ENCODE data around the gene MARCHF6. TPM values are rescaled to one million over a fixed set of nuclear protein-coding genes. Genes with fewer than 3 reads are reported as not detected.

MARCHF6 gene
- polyA plus RNA-seq, 1 of the 3 experiments (the other 2 are of a cell fraction) = 52.4 TPM

- Histone ChIP-seq H3F3A (replicated peaks; ENCODE audit: insufficient read depth) (no peaks in the 10 kb centered on the region), H3K79me2 (ENCODE audit: insufficient read depth) (no peaks in the 10 kb centered on the region), H3K9me3 (no peaks in the 10 kb centered on the region), H3K4me1 (ENCODE audit: control insufficient read depth in 1 of 2, insufficient read depth in 2 of 2, low read depth in 1 of 2, low read length in 1 of 2) (peaks cover 0 to 18% of the 10 kb centered on the region in 2 experiments; a peak in 1 of 4 replicates), H3K36me3 (replicated peaks in 1 of 2; ENCODE audit: control insufficient read depth in 1 of 2, insufficient read depth in 2 of 2, low read length in 1 of 2) (no peaks in the 10 kb centered on the region), H3K9ac (no peak overlapping the region), H3K9me2 (no peaks in the 10 kb centered on the region), H2AFZ (ENCODE audit: low read depth) (no peak overlapping the region), H3K27me3 (ENCODE audit: insufficient read depth) (no peaks in the 10 kb centered on the region), H3K4me3 (ENCODE audit: low read depth in 2 of 2, low read length in 1 of 2) (no peak overlapping the region), H3K27ac (ENCODE audit: low read depth in 2 of 2, low read length in 1 of 2) (peak overlapping the region in 1 of 2 experiments; percentile 51; a peak in 1 of 4 replicates), H4K20me1 (ENCODE audit: insufficient read depth) (no peaks in the 10 kb centered on the region), H3K4me2 (no peak overlapping the region)
- TF ChIP-seq YY1 (IDR thresholded peaks at IDR 0.05; ENCODE audit: low read depth) (no peak), FOXJ3 (CRISPR knock-in tag; IDR thresholded peaks at IDR 0.05) (no peak), ELF1 (IDR thresholded peaks at IDR 0.05) (no peak), FOSL2 (IDR thresholded peaks at IDR 0.05; ENCODE audit: borderline replicate concordance, low read depth) (no peak), SMC3 (IDR thresholded peaks at IDR 0.05; ENCODE audit: low read depth, low read length) (no peak), EZH2phosphoT487 (IDR thresholded peaks at IDR 0.05; ENCODE audit: borderline replicate concordance, low read depth) (no peak), CHD2 (IDR thresholded peaks at IDR 0.05; ENCODE audit: low read length, partially characterized antibody) (no peak), RXRA (IDR thresholded peaks at IDR 0.05; ENCODE audit: borderline replicate concordance, low read depth) (no peak), FOXM1 (IDR thresholded peaks at IDR 0.05; ENCODE audit: low read depth) (no peak), NRF1 (IDR thresholded peaks at IDR 0.05; ENCODE audit: low read depth, low read length) (no peak), TEAD4 (IDR thresholded peaks at IDR 0.05; ENCODE audit: borderline replicate concordance, insufficient read depth) (no peak), NFIC (IDR thresholded peaks at IDR 0.05; ENCODE audit: borderline replicate concordance) (no peak), GATA2 (CRISPR knock-in tag; IDR thresholded peaks at IDR 0.05) (no peak), RAD21 (IDR thresholded peaks at IDR 0.05; ENCODE audit: low read length) (no peak), MXI1 (IDR thresholded peaks at IDR 0.05; ENCODE audit: low read depth, low read length) (no peak), MEF2A (IDR thresholded peaks at IDR 0.05; ENCODE audit: borderline replicate concordance, low read depth) (no peak), TCF12 (IDR thresholded peaks at IDR 0.05) (no peak), IRF3 (IDR thresholded peaks at IDR 0.05; ENCODE audit: low read depth, low read length) (no peak)
- CTCF ChIA-PET = no interaction called here
- 77% methylated on average over 3 of the region's 3 CpGs for WGBS (ENCODE audit: low lambda C conversion rate)
- POLR2A ChIA-PET = no interaction called here
- DNase-seq = no peak
Observed at GRCh38 chr5:10339958-10340357, 13.5 kb upstream of the MARCHF6 start.

- TF ChIP-seq EZH2phosphoT487 (IDR thresholded peaks at IDR 0.05; ENCODE audit: borderline replicate concordance, low read depth) (no peak), MAX (IDR thresholded peaks at IDR 0.05; ENCODE audit: low read depth) (no peak), JUND (IDR thresholded peaks at IDR 0.05) (no peak), MXI1 (IDR thresholded peaks at IDR 0.05; ENCODE audit: low read depth, low read length) (no peak), SIN3A (IDR thresholded peaks at IDR 0.05; ENCODE audit: borderline replicate concordance, low read depth, low read length) (no peak), RXRA (IDR thresholded peaks at IDR 0.05; ENCODE audit: borderline replicate concordance, low read depth) (no peak), FOXJ3 (CRISPR knock-in tag; IDR thresholded peaks at IDR 0.05) (no peak), NRF1 (IDR thresholded peaks at IDR 0.05; ENCODE audit: low read depth, low read length) (no peak), FOSL2 (IDR thresholded peaks at IDR 0.05; ENCODE audit: borderline replicate concordance, low read depth) (no peak), PBX3 (IDR thresholded peaks at IDR 0.05) (no peak), USF1 (IDR thresholded peaks at IDR 0.05; ENCODE audit: borderline replicate concordance, low read depth) (no peak), CTCF (IDR thresholded peaks at IDR 0.05) (no peak), POLR2AphosphoS5 (IDR thresholded peaks at IDR 0.05; ENCODE audit: low read depth, low read length) (no peak), TCF12 (IDR thresholded peaks at IDR 0.05) (no peak), ELF1 (IDR thresholded peaks at IDR 0.05) (no peak), CHD2 (IDR thresholded peaks at IDR 0.05; ENCODE audit: low read length, partially characterized antibody) (no peak), FOXM1 (IDR thresholded peaks at IDR 0.05; ENCODE audit: low read depth) (no peak)
- no peaks in the 10 kb centered on the region for H3K79me2 ChIP-seq (ENCODE audit: insufficient read depth)
- no peaks in the 10 kb centered on the region for H4K20me1 ChIP-seq (ENCODE audit: insufficient read depth)
- H3K9me2 ChIP-seq = no peaks in the 10 kb centered on the region
- H3K27me3 ChIP-seq (ENCODE audit: insufficient read depth) = no peaks in the 10 kb centered on the region
- no peaks in the 10 kb centered on the region for H3F3A ChIP-seq (replicated peaks; ENCODE audit: insufficient read depth)
- no peak overlapping the region for H3K4me2 ChIP-seq
- H3K36me3 ChIP-seq (replicated peaks in 1 of 2; ENCODE audit: control insufficient read depth in 1 of 2, insufficient read depth in 2 of 2, low read length in 1 of 2) = no peaks in the 10 kb centered on the region
- DNase-seq = no peak
- 78% methylated on average over 4 of the region's 4 CpGs for WGBS (ENCODE audit: low lambda C conversion rate)
- ChIA-PET CTCF (interaction anchor here (1.2 kb wide), 1 partner anchor 10 kb away, joined by 4 read pairs; the partner anchor contains the start of gene MARCHF6), POLR2A (no interaction called here)
- H3K4me1 ChIP-seq (ENCODE audit: control insufficient read depth in 1 of 2, insufficient read depth in 2 of 2, low read depth in 1 of 2, low read length in 1 of 2) = peaks cover 0 to 16% of the 10 kb centered on the region in 2 experiments; a peak in 1 of 4 replicates
- no peak overlapping the region for H3K9ac ChIP-seq
- no peak overlapping the region for H3K4me3 ChIP-seq (ENCODE audit: low read depth in 2 of 2, low read length in 1 of 2)
- H3K27ac ChIP-seq (ENCODE audit: low read depth in 2 of 2, low read length in 1 of 2) = no peak overlapping the region
- no peaks in the 10 kb centered on the region for H3K9me3 ChIP-seq
- H2AFZ ChIP-seq (ENCODE audit: low read depth) = no peak overlapping the region
Observed at GRCh38 chr5:10343486-10343885, 10.0 kb upstream of the MARCHF6 start.

Data from SK-N-SH (cell line).